Measurements from ENCODE around the gene TXLNA. TPM values are rescaled to one million over a fixed set of nuclear protein-coding genes. Genes with fewer than 3 reads are reported as not detected.

Gene TXLNA
- polyA plus RNA-seq, 4 donors: 43.3 to 49.8 (median 45.9) TPM

DNA sequence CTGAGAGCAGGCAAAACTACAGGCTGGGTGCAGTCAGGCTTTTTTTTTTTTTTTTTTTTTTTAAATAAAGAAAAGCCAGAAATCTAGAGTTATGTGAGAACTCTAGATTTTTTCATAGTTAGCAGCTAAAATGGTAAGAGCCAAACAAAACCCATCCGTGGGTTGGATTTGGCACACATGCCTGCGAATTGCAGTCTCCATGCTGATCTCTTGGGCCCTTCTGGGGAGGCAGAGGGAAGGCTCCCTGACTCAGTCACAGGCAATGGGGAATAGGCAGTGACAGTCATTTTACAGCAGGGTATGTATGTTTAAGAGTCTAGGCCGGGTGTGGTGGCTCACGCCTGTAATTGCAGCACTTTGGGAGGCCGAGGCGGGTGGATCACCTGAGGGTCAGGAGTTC, 2.6 kb downstream of the TXLNA start:
- DNase-seq (ENCODE audit: low read depth in 4 of 4, low spot score in 2 of 4): no peak

DNA sequence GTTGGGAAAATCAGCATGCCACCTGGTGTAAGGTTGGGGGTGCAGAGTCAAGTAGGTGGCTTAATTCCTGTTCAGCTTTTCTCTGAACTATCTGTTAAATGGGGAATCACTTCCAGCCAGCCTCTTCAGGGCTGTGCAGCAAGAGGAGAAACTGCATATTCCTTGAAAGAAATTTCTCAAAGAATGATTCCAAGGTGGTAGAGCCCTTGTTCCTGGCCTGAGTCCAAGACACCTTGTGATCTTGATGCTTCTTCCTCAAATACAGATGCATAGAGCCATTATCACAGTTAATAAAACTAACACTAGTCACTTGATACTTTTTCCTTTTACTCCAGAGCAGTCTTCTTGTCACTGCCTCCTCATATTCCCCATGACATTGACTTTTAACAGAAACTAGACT, 5.2 kb downstream of the TXLNA start:
- no peak for DNase-seq (ENCODE audit: low read depth in 4 of 4, low spot score in 2 of 4)

DNA sequence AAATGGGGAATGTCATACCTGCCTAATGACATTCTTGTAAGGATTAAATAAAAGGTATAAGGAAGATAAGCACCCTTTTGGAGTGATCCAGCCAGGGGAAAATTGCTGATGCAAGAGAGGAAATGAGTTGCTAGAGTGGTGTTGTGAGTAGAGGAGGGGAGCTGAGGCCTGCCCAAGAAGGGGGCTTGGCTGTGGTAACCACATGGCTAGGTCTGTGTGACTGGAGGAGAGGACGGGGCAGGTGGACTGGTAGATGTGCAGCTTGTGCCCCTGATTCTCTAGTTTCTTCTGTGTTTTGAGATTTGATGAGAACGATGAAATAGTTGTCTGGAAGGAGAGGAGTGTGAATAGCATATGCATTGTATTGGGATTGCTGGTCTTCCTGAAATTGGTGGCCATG, 6.6 kb downstream of the TXLNA start:
- no peak for DNase-seq (ENCODE audit: low read depth in 4 of 4, low spot score in 2 of 4)

DNA sequence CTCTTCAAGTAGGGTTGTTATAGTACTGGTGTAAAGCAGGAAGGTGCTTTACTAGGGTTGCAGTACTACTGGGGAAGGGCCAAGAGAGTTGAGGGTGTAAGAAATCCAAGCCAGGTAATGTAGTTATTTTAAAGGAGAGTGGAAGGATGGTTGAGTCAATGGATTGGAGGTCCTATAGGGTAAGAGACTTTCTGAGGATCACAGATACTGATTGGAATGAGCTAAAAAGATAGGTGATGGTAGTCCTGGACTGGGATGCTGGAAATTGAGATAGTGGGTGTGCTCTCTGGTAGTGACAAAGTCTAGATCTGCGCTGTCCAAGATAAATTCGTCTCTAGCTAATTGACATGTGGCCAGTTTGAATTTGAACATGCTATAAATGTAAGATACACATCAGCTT, 7.0 kb downstream of the TXLNA start:
- no peak for DNase-seq (ENCODE audit: low read depth in 4 of 4, low spot score in 2 of 4)

DNA sequence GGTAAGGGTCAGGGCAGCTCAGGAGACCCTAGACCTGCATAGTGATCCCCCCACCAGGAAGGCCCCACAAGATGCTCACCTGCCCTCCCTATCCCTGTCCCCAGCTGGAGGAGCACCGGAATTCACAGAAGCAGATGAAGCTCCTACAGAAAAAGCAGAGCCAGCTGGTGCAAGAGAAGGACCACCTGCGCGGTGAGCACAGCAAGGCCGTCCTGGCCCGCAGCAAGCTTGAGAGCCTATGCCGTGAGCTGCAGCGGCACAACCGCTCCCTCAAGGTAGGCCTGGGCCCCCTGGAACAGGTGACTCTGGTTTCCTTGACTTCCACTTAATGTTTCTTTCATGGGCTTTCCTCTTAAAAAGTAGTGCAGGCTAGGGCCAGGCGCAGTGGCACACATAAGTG, 8.4 kb downstream of the TXLNA start:
- DNase-seq (ENCODE audit: low read depth in 4 of 4, low spot score in 2 of 4): no peak

DNA sequence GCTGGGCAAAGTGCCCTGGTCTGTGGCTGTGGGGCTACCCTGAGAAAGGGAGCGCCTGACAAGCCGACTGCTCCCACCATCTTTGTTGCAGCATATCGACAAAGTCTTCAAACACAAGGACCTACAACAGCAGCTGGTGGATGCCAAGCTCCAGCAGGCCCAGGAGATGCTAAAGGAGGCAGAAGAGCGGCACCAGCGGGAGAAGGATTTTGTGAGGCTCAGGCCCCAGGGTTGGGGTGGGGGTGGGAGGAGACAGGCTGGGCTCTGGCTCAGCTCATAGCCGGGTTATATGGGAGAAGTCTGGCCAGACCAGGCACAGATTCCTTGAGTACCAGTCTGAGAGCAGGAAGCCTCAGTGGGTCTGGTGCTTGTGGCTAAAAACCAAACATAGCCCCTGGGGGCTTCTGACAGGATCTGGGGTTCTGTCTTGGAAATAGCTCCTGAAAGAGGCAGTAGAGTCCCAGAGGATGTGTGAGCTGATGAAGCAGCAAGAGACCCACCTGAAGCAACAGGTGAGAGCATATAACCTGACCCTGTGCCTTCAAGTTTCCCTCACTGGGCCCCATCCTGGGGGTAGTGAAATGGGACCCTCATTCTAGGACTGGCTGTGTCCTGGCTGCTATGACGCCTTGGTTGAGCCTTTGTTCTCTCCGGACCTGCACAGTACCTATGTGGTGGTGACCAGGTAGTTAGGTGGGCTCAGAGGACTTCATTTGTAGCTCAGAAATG, 12.9 kb downstream of the TXLNA start:
- no peak for DNase-seq (ENCODE audit: low read depth in 4 of 4, low spot score in 2 of 4)

DNA sequence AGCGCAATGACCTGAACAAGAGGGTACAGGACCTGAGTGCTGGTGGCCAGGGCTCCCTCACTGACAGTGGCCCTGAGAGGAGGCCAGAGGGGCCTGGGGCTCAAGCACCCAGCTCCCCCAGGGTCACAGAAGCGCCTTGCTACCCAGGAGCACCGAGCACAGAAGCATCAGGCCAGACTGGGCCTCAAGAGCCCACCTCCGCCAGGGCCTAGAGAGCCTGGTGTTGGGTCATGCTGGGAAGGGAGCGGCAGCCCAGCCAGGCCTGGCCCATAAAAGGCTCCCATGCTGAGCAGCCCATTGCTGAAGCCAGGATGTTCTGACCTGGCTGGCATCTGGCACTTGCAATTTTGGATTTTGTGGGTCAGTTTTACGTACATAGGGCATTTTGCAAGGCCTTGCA, 15.5 kb downstream of the TXLNA start:
- DNase-seq (ENCODE audit: low read depth in 4 of 4, low spot score in 2 of 4): no peak

- no peak for DNase-seq (ENCODE audit: low read depth in 4 of 4, low spot score in 2 of 4)
Measured at GRCh38 chr1:32195531-32195930, 16.1 kb downstream of the TXLNA start.

- no peak for DNase-seq (ENCODE audit: low read depth in 4 of 4, low spot score in 2 of 4)
Measured at GRCh38 chr1:32195972-32196823, 16.7 kb downstream of the TXLNA start.

DNA sequence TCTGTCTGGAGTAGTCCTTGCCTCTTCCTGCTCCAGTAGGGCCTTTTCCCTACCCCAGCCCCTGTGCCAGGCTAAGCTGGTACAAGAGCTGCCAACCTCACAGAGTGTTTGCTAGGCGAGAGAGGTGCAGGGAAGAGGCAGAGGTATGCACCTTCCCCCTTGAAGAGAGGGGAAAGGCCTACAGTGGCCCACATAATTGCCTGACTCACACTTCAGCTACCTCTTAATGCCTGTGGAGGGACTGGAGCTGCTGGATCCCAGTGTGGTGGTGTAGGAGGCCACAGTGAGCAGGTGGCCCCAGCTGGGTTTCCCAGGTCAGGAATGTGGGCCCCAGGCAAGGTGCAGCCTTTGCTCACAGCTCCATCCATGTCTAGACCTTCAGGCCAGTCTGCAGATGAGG, 17.6 kb downstream of the TXLNA start:
- DNase-seq (ENCODE audit: low read depth in 4 of 4, low spot score in 2 of 4): no peak

DNA sequence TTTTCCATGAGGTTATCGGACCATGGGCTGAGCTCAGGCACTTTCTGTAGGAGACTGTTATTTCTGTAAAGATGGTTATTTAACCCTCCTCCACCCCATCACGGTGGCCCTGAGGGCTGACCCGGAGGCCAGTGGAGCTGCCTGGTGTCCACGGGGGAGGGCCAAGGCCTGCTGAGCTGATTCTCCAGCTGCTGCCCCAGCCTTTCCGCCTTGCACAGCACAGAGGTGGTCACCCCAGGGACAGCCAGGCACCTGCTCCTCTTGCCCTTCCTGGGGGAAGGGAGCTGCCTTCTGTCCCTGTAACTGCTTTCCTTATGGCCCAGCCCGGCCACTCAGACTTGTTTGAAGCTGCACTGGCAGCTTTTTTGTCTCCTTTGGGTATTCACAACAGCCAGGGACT, 18.4 kb downstream of the TXLNA start:
- DNase-seq (ENCODE audit: low read depth in 4 of 4, low spot score in 2 of 4): no peak

DNA sequence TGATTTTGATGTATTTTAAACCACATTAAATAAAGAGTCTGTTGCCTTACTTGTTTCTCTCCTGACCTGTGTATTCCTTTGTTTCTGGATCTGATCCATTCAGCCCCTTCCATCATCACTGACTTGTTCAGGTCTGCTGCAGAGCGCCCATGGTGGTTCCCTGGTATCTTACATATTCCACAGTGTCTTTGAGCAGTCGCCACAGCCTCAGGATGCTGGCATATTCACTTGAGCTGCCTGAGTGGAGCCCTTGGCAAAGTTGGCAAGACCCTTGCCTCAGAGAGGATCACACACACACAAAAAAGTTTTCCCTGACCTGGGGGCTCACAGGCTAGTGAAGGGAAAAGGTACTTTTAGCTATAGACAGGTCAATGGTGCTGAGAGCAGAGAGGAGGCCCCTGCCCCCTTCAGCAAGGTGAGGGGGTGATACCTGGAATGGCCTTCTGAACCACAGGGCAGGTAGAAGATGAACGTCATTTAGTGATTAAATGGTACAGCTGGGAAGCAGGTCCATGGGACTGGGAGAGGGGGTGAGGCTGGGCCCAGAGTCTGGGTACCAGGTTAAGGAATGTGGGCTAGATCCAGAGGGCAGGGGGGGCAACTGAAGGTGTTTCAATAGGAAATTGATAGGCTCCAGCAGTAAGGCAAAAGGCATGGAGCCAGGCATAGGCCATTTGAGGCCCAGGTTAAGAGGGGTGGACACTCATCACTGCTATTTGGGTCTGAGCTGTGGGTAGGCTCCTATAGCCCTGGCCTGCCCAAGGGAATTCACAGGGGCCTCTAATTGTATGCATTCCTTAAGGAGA, 19.0 kb downstream of the TXLNA start:
- no peak for DNase-seq (ENCODE audit: low read depth in 4 of 4, low spot score in 2 of 4)

DNA sequence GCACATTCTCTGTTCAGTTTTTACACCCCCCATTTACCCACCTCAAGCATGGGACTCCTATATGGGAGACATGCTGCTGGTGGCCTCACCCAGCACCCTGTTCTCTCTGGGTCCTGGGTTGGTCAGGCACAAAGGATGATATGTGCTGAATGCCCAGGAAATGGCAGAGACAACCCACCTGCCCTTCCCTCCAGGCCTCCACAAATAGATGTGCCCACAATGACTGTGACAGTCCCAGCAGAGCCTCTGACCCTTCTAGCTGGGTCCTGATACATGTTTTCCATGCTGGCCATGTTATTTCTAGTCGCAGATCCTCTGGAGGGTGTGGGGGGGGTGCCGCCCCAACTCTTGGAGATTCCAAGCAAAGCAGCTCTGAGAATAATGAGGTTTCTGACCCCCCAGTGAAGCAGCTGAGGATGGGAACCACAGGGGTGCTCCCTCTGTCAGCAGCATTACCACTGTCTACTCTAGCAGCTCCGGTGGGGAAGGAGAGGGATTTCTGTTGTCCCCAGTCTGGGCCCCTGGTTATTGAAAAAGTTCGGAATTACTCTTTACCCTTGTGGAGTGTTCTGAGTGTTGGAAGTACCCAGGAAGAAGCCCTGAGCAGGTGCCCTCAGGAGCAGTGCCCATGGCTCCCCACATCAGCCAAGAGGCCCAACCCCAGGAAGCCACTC, 19.7 kb downstream of the TXLNA start:
- no peak for DNase-seq (ENCODE audit: low read depth in 4 of 4, low spot score in 2 of 4)

GRCh38 chr1:32199717-32200072, 20.2 kb downstream of the TXLNA start:
- DNase-seq (ENCODE audit: low read depth in 4 of 4, low spot score in 2 of 4): no peak

DNA sequence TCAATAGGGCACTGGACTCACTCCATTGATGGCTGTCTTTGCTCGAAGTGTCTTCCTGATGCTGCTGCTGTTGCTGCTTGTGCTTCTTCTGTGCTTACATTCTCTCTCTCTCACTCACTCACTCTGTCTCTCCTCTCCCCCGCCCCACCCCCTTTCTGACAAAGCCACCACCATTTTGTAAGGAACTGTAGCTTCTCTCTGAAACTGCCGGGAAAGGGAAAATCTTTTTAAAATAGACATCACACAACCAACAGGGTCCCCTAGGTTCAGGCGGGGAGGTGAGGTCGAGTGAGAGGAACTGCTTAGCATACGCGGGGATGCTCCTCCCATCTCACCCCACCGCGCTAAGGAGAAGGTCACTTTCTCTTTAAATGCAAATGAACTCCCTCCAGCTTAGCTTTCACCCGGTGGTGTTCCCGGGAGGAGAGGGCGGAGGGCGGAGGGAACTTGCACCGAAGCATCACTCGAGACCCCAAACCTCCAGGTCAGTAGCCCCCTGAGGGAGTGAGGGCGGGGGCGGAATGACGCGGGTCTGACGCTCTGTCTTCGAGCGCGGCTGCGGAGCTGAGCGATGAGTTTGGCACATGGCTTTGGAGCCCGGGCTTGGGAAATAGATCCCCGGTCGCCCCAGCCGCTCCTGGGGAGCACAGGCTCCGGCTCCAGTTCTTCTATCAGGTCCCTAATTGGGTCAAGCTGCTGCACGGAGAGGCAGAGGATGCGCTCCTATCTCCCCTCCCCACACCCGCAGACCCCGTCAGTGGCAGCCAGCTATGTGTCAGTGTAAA, 20.9 kb downstream of the TXLNA start, which contains the start of gene CCDC28B:
Gene CCDC28B (plus strand): TSS at position 370 of the 785 bp plus-strand sequence. CDS start 1,341 bp downstream, outside the sequence.
- peak in 1 of 4 donors; percentile 58 for DNase-seq (ENCODE audit: low read depth in 4 of 4, low spot score in 2 of 4)

GRCh38 chr1:32201011-32201855, 21.8 kb downstream of the TXLNA start:
- peak in 1 of 4 donors; percentile 50 for DNase-seq (ENCODE audit: low read depth in 4 of 4, low spot score in 2 of 4)

DNA sequence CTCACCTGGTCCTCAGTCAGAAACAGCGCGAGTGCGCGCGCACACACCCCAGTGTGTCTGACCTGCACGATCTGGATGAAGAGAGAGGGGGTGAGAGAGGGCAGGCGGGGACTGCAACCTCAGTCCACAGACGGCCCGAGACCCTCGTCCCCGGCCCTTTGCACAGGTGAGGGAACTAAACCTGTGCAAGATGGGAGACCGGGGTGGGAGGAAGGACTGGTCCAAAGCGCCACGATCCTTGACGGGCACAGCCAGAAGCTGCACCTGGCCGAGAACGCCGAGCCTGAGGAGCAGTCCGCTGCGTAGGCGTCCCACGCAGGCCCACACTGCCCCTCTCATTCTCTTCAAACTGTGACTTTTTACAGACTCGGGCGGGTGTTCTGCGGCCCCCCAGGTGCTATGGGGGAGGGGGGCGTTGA, 25.5 kb downstream of the TXLNA start:
- DNase-seq (ENCODE audit: low read depth in 4 of 4, low spot score in 2 of 4): no peak

GRCh38 chr1:32205401-32206370, 26.2 kb downstream of the TXLNA start, which contains the start of gene IQCC:
Gene IQCC, plus strand, starts transcription at chr1:32205671. Its CDS starts 11 bp downstream, at chr1:32205682.
- peak in 3 of 4 donors; percentile 23 to 87 (median 82) for DNase-seq (ENCODE audit: low read depth in 4 of 4, low spot score in 2 of 4)
